B cell (primary cell): ENCODE results near the gene MPI.

Source experiments
- EZH2 ChIP-seq: IDR thresholded peaks from 2 replicates; pipeline ENCODE4 v1.6.1; 2012; ENCODE audit warnings: borderline replicate concordance, low read depth, mild to moderate bottlenecking, moderate library complexity, low read length; ENCODE audit not compliant: insufficient read depth, poor library complexity, severe bottlenecking
- TF ChIP-seq, protein P1 (sequence below): fragments of 200-600 bp; IDR thresholded peaks from one replicate; pipeline ENCODE4 v1.8.0; 2022; ENCODE audit warnings: antibody characterized with exemption, mild to moderate bottlenecking

DNA sequence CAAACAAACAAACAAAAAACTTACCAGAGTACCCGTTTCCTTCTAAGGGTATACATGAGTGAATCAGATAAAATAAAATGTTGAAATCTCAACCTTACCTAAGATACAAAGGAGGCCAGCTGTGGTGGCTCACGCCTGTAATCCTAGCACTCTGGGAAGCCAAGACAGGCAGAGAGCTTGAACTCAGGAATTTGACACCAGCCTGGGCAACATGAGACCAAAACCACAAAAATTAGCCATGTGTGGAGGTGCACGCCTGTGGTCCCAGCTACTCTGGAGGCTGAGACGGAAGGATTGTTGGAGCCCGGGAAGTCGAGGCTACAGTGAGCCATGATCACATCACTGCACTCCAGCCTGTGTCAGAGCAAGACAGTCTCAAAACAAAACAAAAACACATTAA lies 27.8 kb downstream of the MPI start:
- TF ChIP-seq, protein P1, sequence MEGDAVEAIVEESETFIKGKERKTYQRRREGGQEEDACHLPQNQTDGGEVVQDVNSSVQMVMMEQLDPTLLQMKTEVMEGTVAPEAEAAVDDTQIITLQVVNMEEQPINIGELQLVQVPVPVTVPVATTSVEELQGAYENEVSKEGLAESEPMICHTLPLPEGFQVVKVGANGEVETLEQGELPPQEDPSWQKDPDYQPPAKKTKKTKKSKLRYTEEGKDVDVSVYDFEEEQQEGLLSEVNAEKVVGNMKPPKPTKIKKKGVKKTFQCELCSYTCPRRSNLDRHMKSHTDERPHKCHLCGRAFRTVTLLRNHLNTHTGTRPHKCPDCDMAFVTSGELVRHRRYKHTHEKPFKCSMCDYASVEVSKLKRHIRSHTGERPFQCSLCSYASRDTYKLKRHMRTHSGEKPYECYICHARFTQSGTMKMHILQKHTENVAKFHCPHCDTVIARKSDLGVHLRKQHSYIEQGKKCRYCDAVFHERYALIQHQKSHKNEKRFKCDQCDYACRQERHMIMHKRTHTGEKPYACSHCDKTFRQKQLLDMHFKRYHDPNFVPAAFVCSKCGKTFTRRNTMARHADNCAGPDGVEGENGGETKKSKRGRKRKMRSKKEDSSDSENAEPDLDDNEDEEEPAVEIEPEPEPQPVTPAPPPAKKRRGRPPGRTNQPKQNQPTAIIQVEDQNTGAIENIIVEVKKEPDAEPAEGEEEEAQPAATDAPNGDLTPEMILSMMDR = no peak
- TF ChIP-seq EZH2 = no peak
